Effector memory CD8-positive, alpha-beta T cell (primary cell): ENCODE results near the gene MROH2A.

Experiments used
- ATAC-seq: fragments of 150-1000 bp; cut with Tn5 transposase; replicated peaks from 2 replicates; pipeline ENCODE4 v1.10.0; 2021; ENCODE audit warnings: mild to moderate bottlenecking, moderate library complexity
- DNase-seq, 3 experiments: peaks; one replicate each; pipeline ENCODE4 v3.0.0; 2021
- H3K27ac Mint-ChIP-seq, 2 donors: one replicate each; pipeline ENCODE4 v1.8.0; 2022; ENCODE audit warnings: mild to moderate bottlenecking in 2 of 2, mixed read lengths in 2 of 2, moderate library complexity in 2 of 2
- H3K27me3 Mint-ChIP-seq, 2 donors: one replicate each; pipeline ENCODE4 v1.8.0; 2022; ENCODE audit warnings: mixed read lengths in 2 of 2
- H3K36me3 Mint-ChIP-seq: one replicate; pipeline ENCODE4 v1.8.0; 2022; ENCODE audit warnings: mild to moderate bottlenecking, moderate library complexity, mixed read lengths; ENCODE audit not compliant: insufficient read depth
- H3K4me1 Mint-ChIP-seq, 2 donors: one replicate each; pipeline ENCODE4 v1.8.0; 2022; ENCODE audit warnings: low read depth in 2 of 2, mixed read lengths in 2 of 2
- H3K4me3 Mint-ChIP-seq, 2 donors: one replicate each; pipeline ENCODE4 v1.8.0; 2022; ENCODE audit warnings: mild to moderate bottlenecking in 2 of 2, mixed read lengths in 2 of 2, moderate library complexity in 2 of 2
- H3K9me3 Mint-ChIP-seq, 2 donors: one replicate each; pipeline ENCODE4 v1.8.0; 2022; ENCODE audit warnings: mixed read lengths in 2 of 2

The MROH2A gene

DNA sequence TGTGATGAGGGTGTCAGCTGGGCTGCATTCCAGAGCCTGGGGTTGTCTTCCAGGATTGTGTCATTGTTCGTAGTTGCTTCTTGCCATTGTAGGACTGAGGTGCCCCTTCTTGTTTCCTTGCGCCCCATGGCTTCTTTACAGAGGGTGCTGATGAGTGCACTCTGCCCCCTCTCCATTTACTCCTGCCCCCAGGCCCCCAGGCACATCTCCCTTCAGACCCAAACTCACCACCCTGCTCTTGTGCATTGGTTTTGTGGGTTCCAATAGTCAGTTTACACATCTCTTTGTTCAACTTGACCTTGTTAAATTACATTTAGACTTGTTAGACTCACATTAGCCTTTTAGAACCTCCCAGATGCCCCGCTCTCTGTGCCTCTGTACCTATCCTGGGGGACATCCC lies 43.1 kb downstream of the MROH2A start:
- peaks cover 40 to 75% of the 10 kb centered on the region in 2 donors for H3K27me3 Mint-ChIP-seq
- H3K36me3 Mint-ChIP-seq = no peaks in the 10 kb centered on the region
- H3K4me1 Mint-ChIP-seq = peaks cover 3 to 4% of the 10 kb centered on the region in 2 donors
- no peaks in the 10 kb centered on the region for H3K9me3 Mint-ChIP-seq
- DNase-seq (no peak), ATAC-seq (no peak)
- no peak overlapping the region for H3K4me3 Mint-ChIP-seq
- no peak overlapping the region for H3K27ac Mint-ChIP-seq

- ATAC-seq (no peak), DNase-seq (no peak)
- H3K27me3 Mint-ChIP-seq = peaks cover 35 to 75% of the 10 kb centered on the region in 2 donors
- H3K36me3 Mint-ChIP-seq = no peaks in the 10 kb centered on the region
- H3K4me3 Mint-ChIP-seq = no peak overlapping the region
- H3K4me1 Mint-ChIP-seq = peaks cover 3 to 4% of the 10 kb centered on the region in 2 donors
- no peaks in the 10 kb centered on the region for H3K9me3 Mint-ChIP-seq
- H3K27ac Mint-ChIP-seq = no peak overlapping the region
Measured at GRCh38 chr2:233821709-233822100, 43.6 kb downstream of the MROH2A start.

DNA sequence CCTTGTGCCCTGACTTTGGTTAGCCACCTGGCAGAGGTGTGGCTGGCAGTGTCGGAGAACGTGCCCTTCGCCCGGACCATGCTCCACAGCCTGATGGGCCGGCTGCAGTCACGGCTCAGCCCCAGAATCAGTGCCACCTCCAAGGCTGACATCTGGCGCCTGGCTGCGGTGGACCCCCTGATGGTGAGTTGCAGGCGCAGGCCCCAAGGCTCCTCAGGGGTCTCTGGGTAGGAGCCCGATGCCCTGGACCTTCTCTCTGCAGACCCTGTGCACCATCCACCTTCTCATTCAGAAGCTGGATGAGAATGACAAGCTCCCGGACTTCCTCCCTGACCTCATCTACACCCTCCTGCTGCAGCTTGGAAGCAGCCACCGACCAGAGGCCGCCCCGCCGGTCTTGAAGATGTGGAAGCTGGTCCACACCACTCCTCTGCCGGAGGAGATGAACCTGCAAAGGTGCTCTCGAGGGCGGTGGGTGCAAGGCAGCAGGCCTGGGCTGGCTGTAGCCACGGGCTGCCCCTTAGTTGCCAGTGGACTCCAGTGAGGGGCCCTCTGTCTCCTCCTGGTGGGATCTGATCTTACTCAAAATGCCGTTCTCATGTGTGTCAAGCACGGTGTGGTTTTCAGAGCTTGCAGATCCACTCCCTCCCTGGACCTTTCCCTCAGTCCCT lies 44.1 kb downstream of the MROH2A start:
- DNase-seq = no peak
- no peaks in the 10 kb centered on the region for H3K36me3 Mint-ChIP-seq
- peaks cover 29 to 75% of the 10 kb centered on the region in 2 donors for H3K27me3 Mint-ChIP-seq
- H3K4me3 Mint-ChIP-seq = no peak overlapping the region
- H3K27ac Mint-ChIP-seq = no peak overlapping the region
- H3K9me3 Mint-ChIP-seq = no peaks in the 10 kb centered on the region
- H3K4me1 Mint-ChIP-seq = peaks cover under 1 to 3% of the 10 kb centered on the region in 2 donors
- no peak for ATAC-seq

DNA sequence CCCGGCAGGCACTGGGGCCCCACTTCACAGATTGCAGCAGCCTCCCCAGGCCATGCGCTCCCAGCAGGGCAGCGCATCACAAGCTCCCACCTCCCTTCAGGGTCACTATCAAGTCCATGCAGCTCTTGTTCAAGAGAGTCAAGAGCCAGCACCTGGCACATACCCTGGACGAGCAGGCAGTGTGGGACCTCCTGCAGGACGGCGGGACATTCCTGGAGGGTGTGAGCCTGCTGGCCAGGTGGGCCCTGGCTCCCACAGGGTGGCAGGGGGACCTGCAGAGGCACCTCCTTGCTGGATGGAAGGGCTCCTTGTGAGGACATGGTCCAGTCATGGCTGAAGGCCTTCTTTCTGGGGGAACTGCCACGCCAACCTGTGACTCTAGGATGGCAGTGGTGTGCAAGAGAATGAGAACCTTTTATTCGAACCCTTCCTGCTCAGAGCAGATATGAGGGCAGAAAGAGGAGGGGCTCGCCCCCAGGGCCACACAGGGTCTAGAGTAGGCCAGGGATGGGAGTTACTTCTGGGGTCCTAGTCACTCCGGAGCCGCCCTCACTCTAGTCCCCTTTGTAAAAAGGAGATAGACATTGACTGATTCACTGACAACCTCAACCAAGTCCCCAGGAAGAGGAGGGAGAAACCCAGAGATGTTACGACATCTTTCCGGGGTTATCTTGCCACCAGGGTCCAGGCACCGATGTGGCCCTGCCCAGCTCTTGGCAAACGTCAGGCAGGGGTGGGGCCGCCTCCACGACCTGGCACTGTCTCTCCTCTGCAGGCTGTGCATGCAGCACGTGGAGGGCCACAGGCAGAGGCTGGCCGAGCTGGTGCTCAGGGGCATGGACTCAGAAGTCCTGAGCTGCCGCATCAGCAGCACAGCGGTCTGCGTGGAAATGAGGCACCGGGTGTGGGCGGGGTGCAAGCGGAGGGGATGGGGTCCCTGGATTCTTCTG lies 44.9 kb downstream of the MROH2A start:
- no peaks in the 10 kb centered on the region for H3K36me3 Mint-ChIP-seq
- H3K4me3 Mint-ChIP-seq = no peak overlapping the region
- no peak overlapping the region for H3K27ac Mint-ChIP-seq
- no peak for DNase-seq
- ATAC-seq = no peak
- H3K4me1 Mint-ChIP-seq = peaks cover 0 to 2% of the 10 kb centered on the region in 2 donors
- peaks cover 24 to 68% of the 10 kb centered on the region in 2 donors for H3K27me3 Mint-ChIP-seq
- H3K9me3 Mint-ChIP-seq = no peaks in the 10 kb centered on the region

DNA sequence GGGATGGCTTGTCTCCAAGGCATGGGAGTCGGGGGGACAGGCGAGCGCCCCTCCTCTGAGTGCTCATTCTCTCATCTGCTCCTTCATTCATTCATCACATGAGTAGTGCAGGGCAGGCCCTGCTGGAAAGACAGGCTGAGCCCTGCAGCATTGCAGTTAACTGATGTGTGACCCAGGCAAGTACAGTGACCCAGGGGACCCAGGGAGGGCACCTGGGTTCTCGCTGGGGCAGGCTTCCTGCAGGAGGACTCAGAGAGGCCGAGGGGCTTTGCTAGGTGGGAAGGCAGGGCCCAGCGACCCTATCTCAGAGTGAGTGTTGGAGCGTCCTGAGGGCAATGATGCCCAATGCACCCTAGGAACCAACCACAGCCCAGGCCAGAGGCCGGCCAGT lies 45.6 kb downstream of the MROH2A start:
- Mint-ChIP-seq H3K4me3 (no peak overlapping the region), H3K9me3 (no peaks in the 10 kb centered on the region)
- no peak for ATAC-seq

GRCh38 chr2:233824373-233824772 lies 46.2 kb downstream of the MROH2A start:
- Mint-ChIP-seq H3K27ac (no peak overlapping the region), H3K36me3 (no peaks in the 10 kb centered on the region), H3K4me1 (no peaks in the 10 kb centered on the region), H3K27me3 (peaks cover 15 to 55% of the 10 kb centered on the region in 2 donors), H3K4me3 (no peak overlapping the region), H3K9me3 (no peaks in the 10 kb centered on the region)
- ATAC-seq = no peak
- DNase-seq = no peak

More for the DNA sequence above, 45.6 kb downstream of the MROH2A start:
- H3K27me3 Mint-ChIP-seq = peaks cover 19 to 62% of the 10 kb centered on the region in 2 donors
- no peaks in the 10 kb centered on the region for H3K36me3 Mint-ChIP-seq
- no peak for DNase-seq
- no peaks in the 10 kb centered on the region for H3K4me1 Mint-ChIP-seq
- no peak overlapping the region for H3K27ac Mint-ChIP-seq

DNA sequence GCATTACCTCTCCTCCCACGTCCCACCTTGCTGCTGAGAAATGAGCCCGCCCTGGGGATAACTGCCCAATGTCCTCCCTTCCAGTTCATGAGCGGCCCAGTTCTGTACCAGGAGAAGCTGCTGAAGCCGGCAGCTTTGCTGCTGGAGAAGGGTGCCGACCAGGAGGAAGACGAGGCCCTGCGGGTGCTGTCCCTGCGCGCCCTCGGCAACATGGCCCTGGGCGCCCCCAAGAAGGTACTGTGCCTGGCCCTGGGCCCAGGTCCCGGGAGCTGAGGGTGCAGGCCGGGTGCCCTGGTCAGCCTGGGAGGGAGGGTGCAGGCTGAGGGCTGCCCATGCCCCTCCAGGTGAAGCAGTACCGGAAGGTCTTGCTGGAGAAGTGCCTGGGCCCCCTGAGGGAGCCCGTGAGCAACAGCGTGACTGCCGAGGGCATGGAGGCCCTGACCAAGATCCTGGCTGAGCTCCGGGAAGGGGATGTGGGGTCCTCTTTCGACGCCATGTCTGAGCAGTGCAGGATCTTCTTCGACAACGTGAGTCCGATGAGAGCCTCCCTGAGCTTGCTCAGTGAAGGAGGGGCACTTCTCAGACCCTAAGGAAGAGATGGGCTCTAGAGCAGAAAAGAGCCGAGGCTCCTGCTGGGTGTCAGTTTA lies 50.5 kb downstream of the MROH2A start:
- H3K36me3 Mint-ChIP-seq = no peaks in the 10 kb centered on the region
- H3K4me3 Mint-ChIP-seq = no peak overlapping the region
- H3K27ac Mint-ChIP-seq = no peak overlapping the region
- no peaks in the 10 kb centered on the region for H3K4me1 Mint-ChIP-seq
- DNase-seq (no peak), ATAC-seq (no peak)
- H3K27me3 Mint-ChIP-seq = peaks cover 0 to 23% of the 10 kb centered on the region in 2 donors
- no peaks in the 10 kb centered on the region for H3K9me3 Mint-ChIP-seq

GRCh38 chr2:233829193-233830110 lies 51.3 kb downstream of the MROH2A start:
- Mint-ChIP-seq H3K4me1 (no peaks in the 10 kb centered on the region), H3K4me3 (no peak overlapping the region), H3K27ac (no peak overlapping the region), H3K36me3 (no peaks in the 10 kb centered on the region), H3K27me3 (peaks cover 0 to 23% of the 10 kb centered on the region in 2 donors), H3K9me3 (no peaks in the 10 kb centered on the region)
- no peak for ATAC-seq
- DNase-seq = no peak

GRCh38 chr2:233830111-233830802 lies 52.1 kb downstream of the MROH2A start:
- H3K4me1 Mint-ChIP-seq = no peaks in the 10 kb centered on the region

GRCh38 chr2:233831011-233831721 lies 53.0 kb downstream of the MROH2A start:
- DNase-seq (no peak), ATAC-seq (no peak)
- Mint-ChIP-seq H3K4me1 (no peaks in the 10 kb centered on the region), H3K36me3 (no peaks in the 10 kb centered on the region), H3K27me3 (peaks cover 0 to 12% of the 10 kb centered on the region in 2 donors), H3K9me3 (no peaks in the 10 kb centered on the region), H3K4me3 (no peak overlapping the region), H3K27ac (no peak overlapping the region)

More at GRCh38 chr2:233830111-233830802, 52.1 kb downstream of the MROH2A start:
- Mint-ChIP-seq H3K9me3 (no peaks in the 10 kb centered on the region), H3K36me3 (no peaks in the 10 kb centered on the region), H3K4me3 (no peak overlapping the region), H3K27me3 (peaks cover 0 to 21% of the 10 kb centered on the region in 2 donors), H3K27ac (no peak overlapping the region)
- no peak for ATAC-seq
- DNase-seq = no peak

DNA sequence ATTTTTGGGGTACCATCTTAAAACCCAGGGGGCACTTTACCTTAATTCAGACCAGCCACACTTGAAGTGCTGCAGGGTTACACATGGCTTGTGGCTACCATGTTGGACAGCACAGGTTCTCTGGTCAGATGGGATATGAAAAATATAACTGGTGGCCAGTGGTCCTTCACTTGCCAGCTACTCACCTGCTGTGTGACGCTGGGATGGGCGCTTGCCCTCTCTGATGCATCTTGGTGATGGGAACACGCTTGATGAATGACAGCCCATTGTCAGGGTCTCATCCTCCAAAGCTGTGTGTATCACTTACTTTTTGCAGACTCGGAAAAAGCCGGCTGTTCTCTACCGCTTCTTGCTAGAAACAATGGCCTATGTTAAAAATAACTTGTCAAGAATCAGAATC lies 53.7 kb downstream of the MROH2A start:
- no peaks in the 10 kb centered on the region for H3K36me3 Mint-ChIP-seq
- H3K9me3 Mint-ChIP-seq = no peaks in the 10 kb centered on the region
- ATAC-seq = no peak
- no peaks in the 10 kb centered on the region for H3K4me1 Mint-ChIP-seq
- peaks cover 0 to 5% of the 10 kb centered on the region in 2 donors for H3K27me3 Mint-ChIP-seq
- no peak for DNase-seq
- no peak overlapping the region for H3K4me3 Mint-ChIP-seq
- H3K27ac Mint-ChIP-seq = peak overlapping the region in 1 of 2 donors; percentile 31

DNA sequence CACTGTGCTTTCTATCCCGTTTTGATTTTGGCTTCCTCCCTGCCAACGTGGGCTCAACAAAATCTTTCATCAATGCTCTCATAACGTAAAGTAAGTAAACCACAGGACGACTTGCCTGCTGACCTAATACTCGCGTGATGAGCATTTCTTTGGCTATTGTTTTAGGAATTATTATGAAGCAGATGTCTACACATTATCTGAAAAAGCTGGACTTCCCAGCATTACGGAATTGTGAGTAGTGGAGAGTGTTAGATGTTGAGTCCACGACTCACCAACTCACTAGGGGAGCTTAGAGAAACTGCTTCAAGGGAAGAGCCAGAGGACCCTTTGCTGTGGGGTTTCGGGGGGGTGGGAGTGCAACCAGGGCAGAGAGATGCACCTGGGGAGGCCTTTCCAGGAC lies 54.3 kb downstream of the MROH2A start:
- H3K9me3 Mint-ChIP-seq = no peaks in the 10 kb centered on the region
- ATAC-seq = no peak

More for the DNA sequence above, 54.3 kb downstream of the MROH2A start:
- no peak for DNase-seq
- Mint-ChIP-seq H3K4me3 (no peak overlapping the region), H3K27me3 (no peaks in the 10 kb centered on the region), H3K27ac (peak overlapping the region in 1 of 2 donors; percentile 31), H3K36me3 (no peaks in the 10 kb centered on the region), H3K4me1 (no peaks in the 10 kb centered on the region)
